ENCODE results near the gene RASA3.

DNA sequence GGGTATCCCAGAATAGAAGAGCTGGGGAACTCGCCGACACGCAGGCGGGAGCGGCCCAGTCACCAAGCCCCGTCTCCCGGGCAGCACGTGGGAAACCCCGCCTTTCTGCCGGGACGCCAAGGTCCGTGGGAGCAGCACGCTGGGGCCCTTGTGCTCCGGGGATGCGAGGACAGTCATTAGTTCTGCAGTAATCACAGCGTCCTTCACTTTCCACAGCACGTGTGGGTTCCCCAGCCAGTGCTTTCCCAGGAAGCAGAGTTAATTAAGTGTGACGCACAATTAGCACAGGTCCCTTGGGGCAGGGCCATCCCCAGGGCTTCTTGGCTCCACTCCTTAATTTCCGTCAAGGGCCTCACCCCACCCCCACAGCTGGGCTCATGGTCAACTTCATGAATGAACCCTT, 94.2 kb downstream of the RASA3 start:
- TF ChIP-seq CTCF (IDR thresholded peaks at IDR 0.05; ENCODE audit: poor library complexity, severe bottlenecking) = no peak
- TF ChIP-seq EZH2 (IDR thresholded peaks at IDR 0.05; ENCODE audit: borderline replicate concordance, insufficient read depth, low read length, poor library complexity, severe bottlenecking) = no peak
